Suppressor macrophage (primary cell): ENCODE measurements around the gene NSD2.
A peak's percentile ranks its signal among the peaks of the same experiment; 100 is the strongest.

Source experiments
- DNase-seq, 4 experiments: peaks; one replicate each; pipeline ENCODE4 v3.0.0-alpha.2; 2020 to 2022

NSD2 gene

GRCh38 chr4:1864076-1865008, 6.9 kb upstream of the NSD2 start:
- DNase-seq, result no peak

- no peak for DNase-seq
Observed at GRCh38 chr4:1866189-1866661, 5.0 kb upstream of the NSD2 start.

- no peak for DNase-seq
Observed at GRCh38 chr4:1868293-1868692, 2.9 kb upstream of the NSD2 start.

DNA sequence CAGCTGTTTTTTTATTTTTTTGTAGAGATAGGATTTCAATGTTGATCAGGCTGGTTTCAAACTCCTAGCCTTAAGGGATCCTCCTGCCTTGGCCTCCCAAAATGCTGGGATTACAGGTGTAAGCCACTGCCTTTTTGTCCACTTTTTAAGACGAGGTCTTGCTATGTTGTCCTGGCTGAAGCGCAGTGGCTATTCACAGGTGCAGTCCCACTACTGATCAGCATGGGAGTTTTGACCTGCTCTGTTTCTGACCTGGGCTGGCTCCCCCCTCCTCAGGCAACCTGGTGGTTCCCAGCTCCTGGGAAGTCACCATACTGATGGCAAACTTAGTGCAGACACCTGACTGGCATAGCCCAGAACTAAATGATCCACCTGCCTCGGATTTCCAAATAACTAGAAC, 2.3 kb upstream of the NSD2 start:
- DNase-seq, result no peak

- no peak for DNase-seq
Observed at GRCh38 chr4:1869530-1870327, 1.5 kb upstream of the NSD2 start.

GRCh38 chr4:1870328-1870577, 940 bp upstream of the NSD2 start:
- DNase-seq, result peak; percentile 81 to 93 (median 87)

- peak in 3 of 4 experiments; percentile 22 to 59 (median 42) for DNase-seq
Observed at GRCh38 chr4:1871471-1872021, 353 bp downstream of the NSD2 start.

DNA sequence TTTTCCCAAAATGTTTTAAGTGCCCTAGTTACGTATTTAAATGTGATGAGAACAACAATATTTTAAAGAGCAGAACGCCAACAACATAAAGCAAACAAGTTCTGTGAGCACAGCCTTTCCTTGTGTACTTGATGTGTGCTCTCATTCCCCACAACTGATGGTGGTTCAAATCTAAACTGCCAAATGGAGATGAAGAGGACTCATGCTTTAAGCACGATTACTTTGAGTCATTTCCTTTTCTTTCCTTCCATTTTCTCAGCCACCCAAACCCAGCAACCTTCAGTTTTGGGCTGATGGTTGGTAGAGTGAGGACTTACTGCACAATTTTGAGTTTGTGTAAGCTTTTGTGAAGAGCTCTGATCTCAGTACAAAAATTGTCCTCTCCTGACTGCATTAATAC, 1.7 kb downstream of the NSD2 start:
- DNase-seq, result no peak

- DNase-seq, result no peak
Observed at GRCh38 chr4:1873291-1873690, 2.1 kb downstream of the NSD2 start.

GRCh38 chr4:1873776-1874175, 2.6 kb downstream of the NSD2 start:
- DNase-seq, result no peak

GRCh38 chr4:1874201-1874600, 3.0 kb downstream of the NSD2 start:
- no peak for DNase-seq

- peak in 2 of 4 experiments; percentile 23 to 35 for DNase-seq
Observed at GRCh38 chr4:1879485-1879884, 8.3 kb downstream of the NSD2 start.

DNA sequence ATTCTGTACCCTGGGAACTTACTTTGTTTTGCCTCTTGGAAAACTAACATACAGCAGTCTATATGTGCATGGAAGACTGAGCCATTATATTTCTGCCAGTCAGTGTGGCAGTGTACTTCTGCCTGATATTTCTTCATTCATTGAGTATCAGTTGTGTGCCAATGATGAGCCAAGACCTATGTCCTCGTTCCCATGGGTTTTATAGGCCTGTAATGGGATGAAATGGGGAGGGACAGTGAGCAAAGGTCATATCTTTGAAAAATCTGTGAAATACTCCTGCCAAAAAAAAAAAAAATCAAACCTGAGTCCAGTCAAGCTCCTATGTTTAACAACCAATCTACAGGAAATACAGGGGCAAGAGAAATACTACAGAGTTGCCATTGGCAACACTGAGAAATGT, 9.1 kb downstream of the NSD2 start:
- no peak for DNase-seq

GRCh38 chr4:1882850-1883271, 11.7 kb downstream of the NSD2 start:
- no peak for DNase-seq

- no peak for DNase-seq
Observed at GRCh38 chr4:1883583-1883982, 12.4 kb downstream of the NSD2 start.

DNA sequence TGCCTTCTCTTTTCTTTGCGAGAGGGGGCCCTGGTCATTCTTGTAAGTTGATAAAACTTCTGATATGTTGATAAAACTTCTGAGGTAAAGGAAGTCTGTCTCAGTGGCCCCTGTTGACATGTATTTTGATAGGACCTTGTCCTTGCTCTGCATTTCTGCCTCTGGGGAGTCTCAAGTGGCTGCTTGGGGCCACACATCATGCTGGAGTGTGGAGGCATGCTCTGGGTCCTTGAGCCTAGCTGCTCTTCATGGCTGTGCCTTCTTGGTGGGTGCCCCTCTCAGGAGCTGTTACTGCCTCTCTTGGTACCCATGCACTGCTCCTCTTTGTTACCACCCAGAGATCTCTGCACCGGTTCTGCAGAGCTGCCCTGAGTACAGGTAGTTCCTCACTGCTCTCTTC, 14.2 kb downstream of the NSD2 start:
- no peak for DNase-seq

GRCh38 chr4:1887052-1887451, 15.9 kb downstream of the NSD2 start:
- DNase-seq, result peak; percentile 35 to 72 (median 68)

DNA sequence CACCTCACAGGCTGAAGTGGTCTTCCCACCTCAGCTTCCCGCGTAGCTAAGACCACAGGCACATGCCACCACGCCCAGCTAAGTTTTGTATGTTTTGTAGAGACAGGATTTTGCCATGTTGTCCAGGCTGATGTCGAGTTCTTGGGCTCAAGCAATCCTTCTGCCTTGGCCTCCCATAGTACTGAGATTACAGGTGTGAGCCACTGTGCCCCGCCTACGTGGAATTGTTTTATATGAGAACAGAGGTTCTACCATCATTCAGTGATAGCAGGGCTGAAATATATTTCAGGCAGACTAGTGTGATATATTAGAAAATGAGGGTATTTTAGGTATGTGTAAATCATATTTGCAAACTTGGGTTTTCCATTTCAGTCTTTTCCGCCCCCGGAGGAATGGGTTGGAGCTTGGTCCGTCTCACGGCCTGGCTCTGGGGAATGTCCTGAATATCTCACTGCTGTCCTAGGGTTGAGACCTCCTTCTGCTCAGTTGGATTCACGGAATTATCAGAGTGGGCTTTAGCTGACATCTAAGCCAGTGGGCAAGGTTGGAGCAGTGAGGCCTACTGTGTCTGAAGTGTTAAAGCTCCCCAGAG, 19.9 kb downstream of the NSD2 start:
- no peak for DNase-seq

- DNase-seq, result no peak
Observed at GRCh38 chr4:1895971-1896657, 24.9 kb downstream of the NSD2 start.

GRCh38 chr4:1896658-1896991, 25.4 kb downstream of the NSD2 start:
- DNase-seq, result no peak

DNA sequence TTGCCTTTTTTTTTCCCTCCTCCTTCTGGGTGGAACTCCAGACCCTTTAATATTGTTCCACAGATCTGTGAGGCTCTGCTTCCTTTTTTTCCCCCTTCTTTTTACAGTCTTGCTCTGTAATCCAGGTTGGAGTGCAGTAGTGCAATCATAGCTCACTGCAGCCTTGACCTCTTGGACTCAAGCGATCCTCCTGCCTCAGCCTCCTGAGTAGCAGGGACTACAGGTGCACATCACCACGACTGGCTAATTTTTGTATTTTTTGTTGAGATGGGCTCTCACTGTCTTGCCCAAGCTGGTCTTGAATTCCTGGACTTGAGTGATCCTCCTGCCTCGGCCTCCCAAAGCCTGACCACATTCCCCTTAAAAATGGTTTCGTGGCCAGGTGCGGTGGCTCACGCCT, 26.8 kb downstream of the NSD2 start:
- no peak for DNase-seq

GRCh38 chr4:1898681-1899080, 27.5 kb downstream of the NSD2 start:
- no peak for DNase-seq
